ENCODE results near the gene IFNGR2.
"Not testable (repeated sequence)": the region's sequence is repeated elsewhere in the genome, so short reads cannot be mapped to it uniquely, and the experiment has no call there.

Gene IFNGR2

GRCh38 chr21:33402001-33402979, 923 bp upstream of the IFNGR2 start:
- DNase-seq (ENCODE audit: low read depth in 2 of 2), result peak; percentile 58

DNA sequence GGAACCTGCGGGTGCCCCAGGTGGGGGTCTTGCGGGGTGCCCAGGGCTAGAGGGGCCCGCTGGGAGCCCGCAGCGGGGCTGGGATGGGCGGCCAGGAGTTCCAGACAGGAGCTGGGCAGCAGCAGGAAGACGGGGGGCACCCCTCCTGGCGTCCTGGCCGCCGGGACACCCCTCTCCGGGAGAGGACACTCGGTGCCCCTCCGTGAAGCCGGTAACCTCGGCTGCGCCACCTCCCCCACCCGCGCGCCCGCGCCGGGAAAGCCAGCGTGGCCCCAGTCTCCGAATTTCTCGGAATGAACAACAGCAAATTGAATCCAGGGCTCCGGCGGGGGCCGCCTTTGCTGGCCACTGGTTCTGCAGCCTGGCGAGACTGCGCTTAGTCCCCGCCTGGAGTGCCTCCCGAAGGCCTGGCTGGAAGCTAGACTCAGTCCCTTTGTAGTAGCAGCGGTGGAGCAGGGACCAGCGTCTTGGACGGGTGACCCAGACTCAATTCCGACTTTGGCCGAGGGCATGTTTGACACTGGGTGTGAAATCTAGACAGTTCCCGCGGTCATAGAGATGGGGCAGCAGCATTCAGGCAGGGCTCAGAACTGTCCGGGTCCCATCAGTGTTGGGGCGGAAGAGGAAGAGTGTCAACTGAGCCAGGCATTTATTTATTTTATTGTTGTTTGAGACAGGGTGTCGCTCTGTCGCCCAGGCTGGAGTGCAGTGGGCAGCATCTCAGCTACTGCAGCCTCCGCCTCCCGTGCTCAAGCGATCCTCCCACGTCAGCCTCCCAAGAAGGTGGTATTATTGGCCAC, 773 bp downstream of the IFNGR2 start:
- no peak for DNase-seq (ENCODE audit: low read depth in 2 of 2)

DNA sequence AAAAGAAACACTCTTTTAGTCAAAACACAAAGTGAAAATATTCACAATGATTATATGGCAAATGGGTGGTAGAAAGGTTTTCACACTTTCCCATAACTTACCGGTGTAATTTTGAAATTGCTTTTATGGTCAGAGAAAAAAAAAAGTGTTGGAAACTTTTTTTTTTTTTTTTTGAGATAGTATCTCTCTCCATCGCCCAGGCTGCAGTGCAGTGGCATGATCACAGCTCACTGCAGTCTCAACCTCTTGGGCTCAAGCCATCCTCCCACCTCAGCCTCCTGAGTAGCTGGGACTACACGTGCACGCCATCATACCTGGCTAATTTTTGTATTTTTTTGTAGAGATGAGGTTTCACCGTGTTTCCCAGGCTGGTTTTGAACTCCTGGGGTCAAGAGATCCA, 3.3 kb downstream of the IFNGR2 start:
- no peak for DNase-seq (ENCODE audit: low read depth in 2 of 2)

DNA sequence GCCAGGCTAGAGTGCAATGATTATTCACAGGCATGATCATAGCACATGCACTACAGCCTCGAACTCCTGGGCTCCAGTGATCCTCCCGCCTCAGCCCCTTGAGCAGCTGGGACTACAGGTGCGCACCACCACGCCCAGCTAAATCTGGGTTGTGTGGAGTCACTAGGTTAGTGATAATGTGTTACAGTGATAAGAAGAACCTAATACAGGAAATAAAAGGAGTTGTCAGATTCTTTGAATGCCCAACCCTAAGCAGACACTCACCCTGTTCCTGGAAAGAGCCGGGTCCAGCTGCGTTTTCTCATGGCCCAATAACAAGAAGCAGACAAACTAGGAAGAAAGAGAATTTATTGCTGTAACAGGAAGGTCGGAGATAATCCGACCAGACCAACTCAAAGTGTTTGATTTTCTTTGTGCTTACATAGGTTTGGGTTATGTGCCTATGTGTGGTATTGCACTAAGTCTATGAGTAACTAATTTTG, 8.8 kb downstream of the IFNGR2 start:
- DNase-seq (ENCODE audit: low read depth in 2 of 2), result no peak

DNA sequence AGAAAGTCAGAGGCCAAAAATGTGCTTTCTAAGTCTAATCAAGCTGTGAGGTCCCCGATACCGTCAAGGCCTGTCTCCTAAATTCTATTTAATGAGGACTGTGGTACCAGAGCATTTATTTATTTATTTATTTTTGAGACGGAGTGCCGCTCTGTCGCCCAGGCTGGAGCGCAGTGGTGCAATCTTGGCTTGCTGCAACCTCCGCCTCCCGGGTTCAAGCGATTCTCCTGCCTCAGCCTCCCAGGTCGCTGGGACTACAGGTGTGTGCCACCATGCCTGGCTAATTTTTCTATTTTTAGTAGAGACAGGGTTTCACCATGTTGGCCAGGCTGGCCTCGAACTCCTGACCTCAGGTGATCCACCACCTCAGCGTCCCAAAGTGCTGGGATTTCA, 9.2 kb downstream of the IFNGR2 start:
- DNase-seq (ENCODE audit: low read depth in 2 of 2), result not testable (repeated sequence)

GRCh38 chr21:33412832-33413519, 9.8 kb downstream of the IFNGR2 start:
- no peak for DNase-seq (ENCODE audit: low read depth in 2 of 2)

DNA sequence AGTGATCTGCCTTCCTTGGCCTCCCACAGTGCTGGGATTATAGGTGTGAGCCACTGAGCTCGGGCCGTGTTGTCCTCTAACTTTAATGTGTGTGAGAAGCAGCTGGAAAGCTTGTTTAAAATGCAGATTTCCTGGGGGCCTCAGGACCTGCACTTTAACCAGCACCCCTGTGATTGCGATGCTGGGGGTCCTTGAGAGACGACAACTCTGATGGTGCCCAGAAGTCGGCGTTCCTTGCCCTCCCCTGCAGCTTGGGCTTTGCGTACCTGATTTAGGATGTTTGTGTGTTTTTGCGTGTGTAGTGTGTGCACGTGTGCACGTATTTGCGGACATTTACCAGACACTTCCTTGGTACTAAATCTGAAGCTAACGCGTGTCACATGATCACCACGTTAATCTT, 10.9 kb downstream of the IFNGR2 start:
- DNase-seq (ENCODE audit: low read depth in 2 of 2), result no peak

- DNase-seq (ENCODE audit: low read depth in 2 of 2), result no peak
Observed at GRCh38 chr21:33414926-33415325, 11.7 kb downstream of the IFNGR2 start.

- no peak for DNase-seq (ENCODE audit: low read depth in 2 of 2)
Observed at GRCh38 chr21:33418691-33419090, 15.5 kb downstream of the IFNGR2 start.

DNA sequence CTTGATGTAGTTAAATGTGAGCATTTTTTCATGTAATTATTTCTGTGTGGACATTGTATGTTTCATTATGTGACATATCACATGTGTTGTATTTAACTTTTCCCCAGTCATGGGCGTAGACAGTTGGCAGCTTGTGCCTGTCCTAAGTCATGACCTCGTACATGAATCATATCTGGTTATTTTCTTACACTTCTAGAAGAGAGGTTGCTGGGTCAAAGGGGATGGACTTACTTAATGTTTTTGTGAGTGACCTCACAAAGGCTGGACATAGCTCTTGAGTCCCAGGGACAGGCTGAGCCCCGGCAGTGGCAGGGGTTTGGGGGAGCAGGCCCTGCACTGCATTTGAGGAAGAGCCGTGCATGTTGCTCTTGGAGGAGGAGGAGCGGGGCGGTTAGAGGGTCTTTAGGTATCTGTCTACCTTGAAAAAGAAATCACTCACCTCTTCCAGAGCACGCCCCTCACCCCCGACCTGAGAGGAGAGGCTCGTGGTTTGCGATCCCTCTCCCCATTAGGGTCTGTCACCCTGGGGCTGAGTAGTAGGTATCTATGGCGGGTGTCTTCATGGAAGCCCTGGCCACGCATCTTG, 16.4 kb downstream of the IFNGR2 start:
- DNase-seq (ENCODE audit: low read depth in 2 of 2), result no peak

GRCh38 chr21:33421713-33422393, 18.6 kb downstream of the IFNGR2 start:
- no peak for DNase-seq (ENCODE audit: low read depth in 2 of 2)

DNA sequence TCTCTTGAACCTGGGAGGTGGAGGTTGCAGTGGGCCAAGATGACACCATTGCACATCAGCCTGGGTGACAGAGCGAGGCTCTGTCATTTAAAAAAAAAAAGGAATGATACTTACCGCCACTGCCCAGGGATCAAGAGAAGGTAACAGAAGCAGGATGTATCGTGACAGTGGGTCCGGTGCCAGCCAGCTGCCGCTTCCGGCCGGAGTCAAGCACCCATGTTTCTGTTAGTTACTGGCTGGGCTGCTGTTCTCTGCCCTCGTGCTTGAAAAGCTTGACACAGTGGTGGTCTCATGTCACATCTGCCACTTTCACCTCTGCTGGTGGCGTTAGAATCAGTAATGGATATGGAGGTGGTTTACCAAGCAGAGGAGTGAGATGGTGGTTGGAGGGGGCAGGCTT, 21.0 kb downstream of the IFNGR2 start:
- no peak for DNase-seq (ENCODE audit: low read depth in 2 of 2)

DNA sequence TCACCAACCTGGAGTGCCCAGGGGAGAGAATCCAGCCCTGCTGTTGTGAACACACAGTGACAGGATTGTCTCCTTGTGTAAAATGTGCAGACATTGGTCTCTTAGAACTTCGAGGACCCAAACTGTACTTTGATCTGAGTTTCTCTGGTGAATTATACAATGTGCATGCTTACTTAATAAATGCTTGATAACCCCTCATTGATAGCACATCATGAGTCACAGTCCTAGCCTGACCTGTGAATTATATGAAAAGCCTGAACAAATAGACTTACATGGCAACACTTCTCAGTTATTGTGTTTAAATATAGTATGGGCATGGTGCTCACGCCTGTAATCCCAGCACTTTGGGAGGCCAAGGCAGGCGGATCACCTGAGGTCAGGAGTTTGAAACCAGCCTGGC, 22.6 kb downstream of the IFNGR2 start:
- DNase-seq (ENCODE audit: low read depth in 2 of 2), result no peak

DNA sequence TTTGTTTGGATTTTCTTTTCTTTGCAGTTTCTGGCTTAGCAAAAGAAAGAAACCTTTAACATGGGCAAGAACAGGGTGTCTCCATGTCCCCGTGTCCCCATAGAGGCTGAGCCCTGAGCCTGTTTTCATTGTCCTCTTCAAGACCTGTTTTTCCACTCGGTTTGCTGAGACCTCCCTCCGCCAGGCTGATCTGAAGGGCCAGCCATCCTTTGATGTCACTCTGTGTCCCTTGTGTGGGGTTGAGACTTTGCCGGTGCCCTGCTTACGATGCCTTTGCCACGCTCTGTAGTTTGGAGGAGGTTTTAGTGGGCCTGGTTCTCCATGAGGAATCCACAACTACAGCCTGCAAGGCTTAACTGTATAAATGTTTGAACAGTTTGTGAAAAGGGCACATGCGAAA, 23.8 kb downstream of the IFNGR2 start:
- no peak for DNase-seq (ENCODE audit: low read depth in 2 of 2)

DNA sequence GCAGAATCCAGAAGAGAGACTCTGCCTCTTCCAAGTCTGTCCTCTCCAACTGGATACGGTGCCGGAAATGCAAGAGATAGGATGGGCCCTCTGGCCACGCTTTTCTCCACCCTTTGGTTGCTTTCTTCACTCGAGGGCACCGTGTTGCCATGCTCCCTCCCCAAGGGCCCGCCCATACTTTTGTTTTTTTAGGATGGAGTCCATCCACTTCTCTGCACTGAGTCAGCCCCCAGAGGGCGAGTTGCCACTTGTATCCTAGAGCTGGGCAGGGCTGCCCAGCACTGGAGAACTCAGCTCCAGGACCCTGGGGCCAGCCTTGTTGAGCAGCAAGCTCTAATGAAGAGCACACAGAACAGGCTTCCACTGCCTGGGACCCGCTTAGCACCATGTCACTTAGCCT, 25.5 kb downstream of the IFNGR2 start:
- DNase-seq (ENCODE audit: low read depth in 2 of 2), result no peak

DNA sequence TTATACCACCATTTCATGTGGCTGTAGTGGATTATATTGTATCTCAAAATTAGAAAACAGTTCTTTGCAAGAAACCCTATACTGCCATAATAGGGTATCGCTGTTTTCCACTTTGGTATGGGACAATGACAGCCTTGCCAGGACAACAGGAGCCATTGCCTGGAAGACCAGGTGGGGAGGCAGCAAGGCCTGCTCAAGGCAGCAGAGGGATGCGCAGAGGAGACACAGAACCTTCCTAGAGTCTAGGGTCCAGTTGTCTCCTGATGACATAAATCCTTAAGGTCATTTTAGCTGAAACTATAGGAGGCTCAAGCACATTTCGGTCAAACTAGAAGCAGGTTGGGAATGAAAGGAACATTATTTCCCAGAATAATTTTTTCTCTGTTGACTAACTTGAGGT, 27.6 kb downstream of the IFNGR2 start:
- no peak for DNase-seq (ENCODE audit: low read depth in 2 of 2)

- no peak for DNase-seq (ENCODE audit: low read depth in 2 of 2)
Observed at GRCh38 chr21:33432496-33432895, 29.3 kb downstream of the IFNGR2 start.

DNA sequence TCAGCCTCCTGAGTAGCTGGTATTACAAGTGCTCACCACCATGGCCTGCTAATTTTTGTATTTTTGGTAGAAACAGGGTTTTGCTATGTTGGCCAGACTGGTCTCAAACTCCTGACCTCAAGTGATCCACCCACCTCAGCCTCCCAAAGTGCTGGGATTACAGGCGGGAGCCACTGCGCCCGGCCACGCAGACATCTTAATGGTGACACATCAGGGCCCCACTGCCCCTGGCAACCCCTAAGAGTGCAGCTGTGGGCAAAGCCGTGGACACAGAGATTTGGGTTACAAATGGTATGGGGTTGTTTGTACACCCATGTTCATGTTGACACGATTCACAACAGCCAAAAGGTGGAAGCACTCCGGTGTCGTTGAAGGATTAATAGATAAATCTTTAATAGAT, 29.8 kb downstream of the IFNGR2 start:
- DNase-seq (ENCODE audit: low read depth in 2 of 2), result no peak

DNA sequence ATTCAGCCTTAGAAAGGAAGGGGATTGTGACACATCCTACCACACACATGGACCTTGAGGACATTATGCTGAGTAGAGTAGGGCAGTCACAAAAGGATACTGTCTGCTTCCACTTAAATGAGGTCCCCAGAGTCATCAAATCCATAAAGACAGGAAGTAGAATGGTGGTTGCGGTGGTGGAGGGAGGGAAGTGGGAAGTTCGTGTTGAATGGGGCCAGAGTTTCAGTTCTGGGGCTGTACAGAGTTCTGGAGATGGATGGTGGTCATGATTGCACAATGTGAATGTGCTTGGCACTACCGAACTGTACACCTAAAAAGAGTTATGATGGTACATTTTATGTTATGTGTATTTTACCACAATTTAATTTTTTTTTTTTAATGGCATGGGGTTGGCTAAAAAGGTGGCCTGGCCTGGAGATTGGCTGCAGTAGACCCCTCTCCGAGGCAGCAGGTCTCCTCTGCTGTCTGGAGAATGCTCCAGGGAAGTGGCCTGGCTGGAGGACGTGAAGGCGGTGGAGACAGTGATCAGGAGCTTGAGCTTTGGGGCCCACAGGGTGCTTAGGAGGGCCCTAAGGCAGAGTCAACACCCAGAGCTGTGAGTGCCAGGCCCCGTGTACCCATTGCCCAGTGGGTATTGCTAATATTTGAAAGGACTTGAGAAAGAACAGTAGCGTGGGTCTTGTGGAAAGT, 30.4 kb downstream of the IFNGR2 start:
- no peak for DNase-seq (ENCODE audit: low read depth in 2 of 2)

DNA sequence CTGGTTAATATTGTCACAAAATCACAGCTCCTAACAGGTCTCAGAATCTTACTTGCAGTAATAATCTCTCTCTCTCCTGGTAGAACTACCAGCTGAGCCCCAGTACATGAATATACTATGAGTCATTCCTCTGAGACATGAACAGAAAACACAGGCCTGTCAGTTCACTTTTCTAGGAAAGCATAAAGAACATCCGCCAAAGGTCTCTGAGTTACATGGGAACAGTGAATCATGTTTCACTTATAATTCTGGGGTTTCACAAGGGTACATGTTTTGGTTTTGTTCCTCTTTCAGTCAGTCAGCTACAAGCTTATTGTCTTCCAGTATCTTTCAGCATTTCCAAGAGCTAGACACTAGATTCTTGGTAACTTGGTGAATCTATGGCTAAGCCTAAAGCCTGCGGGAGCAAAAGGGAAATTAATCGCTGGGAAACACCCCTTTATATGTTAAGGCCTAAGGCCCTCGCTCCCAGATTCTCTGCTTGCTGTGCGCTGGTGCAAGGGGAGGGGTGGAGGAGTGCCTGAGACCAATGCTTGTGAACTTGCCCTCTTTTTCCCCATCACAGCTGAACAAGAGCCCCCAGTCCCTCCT, 31.7 kb downstream of the IFNGR2 start:
- peak; percentile 69 to 71 for DNase-seq (ENCODE audit: low read depth in 2 of 2)

Data from fibroblast of skin of left quadriceps (primary cell).